Measurements from ENCODE around the gene KIF14.
"Not testable (repeated sequence)": the region's sequence is repeated elsewhere in the genome, so short reads cannot be mapped to it uniquely, and the experiment has no call there.

The KIF14 gene

GRCh38 chr1:200638073-200638472 is 17.5 kb upstream of the KIF14 start:
- TF ChIP-seq CTCF (IDR thresholded peaks at IDR 0.05; ENCODE audit: low read depth, low read length) (no peak), MYC (IDR thresholded peaks at IDR 0.05; ENCODE audit: low read depth, low read length) (no peak), MAX (IDR thresholded peaks at IDR 0.05; ENCODE audit: low read depth, low read length) (no peak), POLR2A (IDR thresholded peaks at IDR 0.05; ENCODE audit: extremely low read depth, insufficient read length) (no peak)
- H3K4me3 ChIP-seq (ENCODE audit: low read depth, low read length) = no peak overlapping the region
- DNase-seq (ENCODE audit: low read depth) = no peak

GRCh38 chr1:200636681-200637080 is 16.1 kb upstream of the KIF14 start:
- DNase-seq (ENCODE audit: low read depth) = no peak
- H3K4me3 ChIP-seq (ENCODE audit: low read depth, low read length) = no peak overlapping the region
- TF ChIP-seq MYC (IDR thresholded peaks at IDR 0.05; ENCODE audit: low read depth, low read length) (no peak), MAX (IDR thresholded peaks at IDR 0.05; ENCODE audit: low read depth, low read length) (no peak), POLR2A (IDR thresholded peaks at IDR 0.05; ENCODE audit: extremely low read depth, insufficient read length) (no peak), CTCF (IDR thresholded peaks at IDR 0.05; ENCODE audit: low read depth, low read length) (no peak)

GRCh38 chr1:200634261-200635122 is 13.9 kb upstream of the KIF14 start:
- no peak overlapping the region for H3K4me3 ChIP-seq (ENCODE audit: low read depth, low read length)
- TF ChIP-seq CTCF (IDR thresholded peaks at IDR 0.05; ENCODE audit: low read depth, low read length) (peak; percentile 15), POLR2A (IDR thresholded peaks at IDR 0.05; ENCODE audit: extremely low read depth, insufficient read length) (no peak)
- no peak for DNase-seq (ENCODE audit: low read depth)

DNA sequence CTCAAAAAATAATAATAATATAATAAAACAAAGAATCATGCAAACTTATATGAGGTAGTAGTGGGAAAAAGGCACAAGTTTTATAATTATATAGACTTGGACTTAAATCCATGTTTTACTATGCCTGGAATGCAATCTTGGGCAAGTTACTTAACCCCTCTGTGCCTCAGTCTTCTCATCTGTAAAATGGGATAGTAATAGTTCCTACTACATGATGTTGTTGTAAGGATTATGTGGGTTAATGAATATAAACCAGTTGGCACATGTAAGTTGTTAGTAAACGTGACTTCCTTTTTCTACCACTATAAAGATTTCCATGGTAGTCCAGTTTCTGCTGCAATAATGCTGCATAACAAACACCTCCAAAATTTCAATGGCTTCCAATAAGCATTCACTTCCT is 10.8 kb upstream of the KIF14 start:
- TF ChIP-seq MYC (IDR thresholded peaks at IDR 0.05; ENCODE audit: low read depth, low read length) = no peak
- no peak for TF ChIP-seq CTCF (IDR thresholded peaks at IDR 0.05; ENCODE audit: low read depth, low read length)
- TF ChIP-seq POLR2A (IDR thresholded peaks at IDR 0.05; ENCODE audit: extremely low read depth, insufficient read length) = no peak
- no peak for TF ChIP-seq MAX (IDR thresholded peaks at IDR 0.05; ENCODE audit: low read depth, low read length)
- DNase-seq (ENCODE audit: low read depth) = no peak

GRCh38 chr1:200630515-200630899 is 10.0 kb upstream of the KIF14 start:
- H3K4me3 ChIP-seq (ENCODE audit: low read depth, low read length); DNase-seq (ENCODE audit: low read depth): not testable (repeated sequence)

More for the DNA sequence above, 10.8 kb upstream of the KIF14 start:
- no peak overlapping the region for H3K4me3 ChIP-seq (ENCODE audit: low read depth, low read length)

DNA sequence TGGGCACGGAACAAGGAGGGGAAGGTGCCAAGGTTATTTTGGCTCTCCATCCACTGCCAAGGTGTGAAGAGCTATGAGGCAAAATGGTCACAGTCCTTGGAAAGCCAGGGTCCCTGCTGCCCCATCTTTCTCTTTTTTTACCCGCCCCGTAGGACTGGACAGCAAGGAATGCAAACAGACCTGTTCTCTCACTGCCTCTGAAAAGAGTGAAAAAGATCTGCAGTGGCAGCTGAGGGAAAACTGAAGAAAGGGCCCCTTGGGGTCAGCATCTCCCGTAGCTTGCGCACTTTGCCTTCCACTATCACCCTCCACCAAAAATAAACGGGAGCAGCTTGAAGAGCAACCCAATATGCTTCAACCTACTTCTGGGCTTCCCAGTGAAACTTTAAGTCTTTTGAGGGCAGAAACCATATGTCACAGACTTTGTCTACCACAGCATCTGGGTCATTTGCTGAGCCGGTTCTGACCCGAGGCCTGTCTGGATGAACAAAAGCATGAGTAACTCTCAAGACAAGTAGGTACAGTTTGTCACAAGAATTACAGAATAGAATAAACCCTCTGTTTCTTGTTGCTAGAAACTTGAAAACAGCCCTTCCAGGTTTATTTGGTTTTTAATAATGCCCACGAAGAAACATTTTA is 9.4 kb upstream of the KIF14 start:
- no peak for DNase-seq (ENCODE audit: low read depth)
- no peak overlapping the region for H3K4me3 ChIP-seq (ENCODE audit: low read depth, low read length)
- TF ChIP-seq CTCF (IDR thresholded peaks at IDR 0.05; ENCODE audit: low read depth, low read length) (no peak), MAX (IDR thresholded peaks at IDR 0.05; ENCODE audit: low read depth, low read length) (no peak), POLR2A (IDR thresholded peaks at IDR 0.05; ENCODE audit: extremely low read depth, insufficient read length) (no peak), MYC (IDR thresholded peaks at IDR 0.05; ENCODE audit: low read depth, low read length) (no peak)
